Pancreas (tissue), 10 donors: ENCODE data around the gene FOXF2. TPM values are rescaled to one million over a fixed set of nuclear protein-coding genes. Genes with fewer than 3 reads are reported as not detected.
A peak's percentile ranks its signal among the peaks of the same experiment; 100 is the strongest.

Experiments
- ATAC-seq, 4 donors: fragments of 200-7000 bp; cut with Tn5 transposase; one replicate each; pipeline versions ENCODE4 v1.8.0 to v1.9.1; 2020; ENCODE audit warnings: mild to moderate bottlenecking in 4 of 4, moderate library complexity in 4 of 4
- DNase-seq, 6 donors: peaks; one replicate each; pipeline ENCODE4 v3.0.0-alpha.2; 2020
- FAIRE-seq: peaks from 2 replicates; lab custom pipeline; 2012; peaks lifted over from hg19 to GRCh38; lab: Jason Lieb, UNC
- H3K27ac ChIP-seq, 4 donors: fragments of 200-600 bp; sonication (generic); 1 replicate in 3 of 4; 2 replicates in 1 of 4; pipeline versions ENCODE4 v1.5.0 to v1.8.0; 2020
- H3K27me3 ChIP-seq, 4 donors: fragments of 200-600 bp; one replicate each; pipeline ENCODE4 v1.8.0; 2021
- H3K36me3 ChIP-seq, 3 donors: fragments of 200-600 bp; sonication (generic) in 1 of 3; one replicate each; pipeline versions ENCODE4 v1.5.0 to v1.8.0; 2020 to 2021
- H3K4me1 ChIP-seq, 3 donors: fragments of 200-600 bp; one replicate each; pipeline ENCODE4 v1.8.0; 2021
- H3K4me3 ChIP-seq, 4 donors: fragments of 200-600 bp; sonication (generic) in 2 of 4; one replicate each; pipeline versions ENCODE4 v1.5.0 to v1.8.0; 2020 to 2021
- H3K9me3 ChIP-seq, 4 donors: fragments of 200-600 bp; one replicate each; pipeline ENCODE4 v1.8.0; 2021
- WGBS, 2 donors: extraction: QIAGEN DNeasy Blood & Tissue Kit; methylation state at CpG; one replicate each; pipeline ENCODE4 v1.1.7; 2013; 5-methylcytosine and 5-hydroxymethylcytosine counted together
- intact Hi-C, 3 donors: fragments of 100-400 bp; cut with DNase I; formaldehyde crosslinking; loops; one replicate each; pipeline versions ENCODE4 v1.11.1 to v1.14.2; 2022
- polyA plus RNA-seq, 2 donors: library from polyadenylated mRNA; stranded (reverse); fragments of 200-250 nt; gene quantifications; one replicate each; pipeline ENCODE4 v1.2.3, GENCODE V29; 2013
- total RNA-seq, 6 donors: library from RNA; stranded (reverse); fragmentation: NEBNext Ultra II Directional in 4 of 6; extraction: Animal tissue kit (Norgen Biotek cat#: 25700) in 4 of 6; gene quantifications; one replicate each; pipeline versions ENCODE4 v1.2.1 to v1.2.4, GENCODE V29; 2021 to 2023
- TF ChIP-seq, protein P1 (sequence below), 4 donors: fragments of 200-600 bp; sonication (generic) in 3 of 4; IDR thresholded peaks; one replicate each; pipeline versions ENCODE4 v1.5.0 to v1.8.0; 2021; ENCODE audit warnings: antibody characterized with exemption in 4 of 4
- donor health status: healthy with polysubstance abuse.
- donor health status: DM: no; HTN: no; CAD: no; lungs with moderate emphysema.
- donor health status: DM: no; HTN: no; CAD: no.
- donor health status: control.
- donor health status: control.
- donor health status: Bipolar disorder and iron deficiency.
- donor health status: DM: yes; HTN: yes; CAD: no.
- donor health status: DM: no; HTN: no; CAD: no.
- donor health status: DM: no; HTN: no; CAD: no.
- donor health status: DM: yes; HTN: yes; CAD: no.

FOXF2 gene
- total and polyA plus RNA-seq, 8 donors: 0.12 to 0.90 (median 0.35) TPM

DNA sequence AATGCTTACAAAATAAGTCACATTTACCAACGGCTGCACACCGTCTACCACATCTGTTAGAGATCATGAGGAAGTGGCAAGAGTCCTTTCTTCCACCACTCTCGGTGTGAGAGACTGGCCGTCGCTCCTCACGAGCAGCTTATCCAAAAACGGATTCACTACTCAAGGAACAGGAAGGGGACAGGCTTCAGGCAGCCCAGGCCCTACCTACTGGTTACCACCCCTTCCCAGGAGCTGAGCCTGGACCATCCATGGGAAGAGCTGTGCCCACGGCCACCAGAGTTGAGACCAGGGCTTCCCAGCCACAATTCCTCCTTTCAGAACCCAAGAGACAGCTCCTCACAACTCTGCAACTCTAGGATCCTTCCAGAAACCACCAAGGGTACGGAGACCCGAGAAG lies 37.0 kb downstream of the FOXF2 start:
- Histone ChIP-seq H3K36me3 (no peaks in the 10 kb centered on the region), H3K27ac (no peak overlapping the region), H3K4me3 (no peak overlapping the region), H3K27me3 (peaks cover 0 to 7% (median 0%) of the 10 kb centered on the region in 4 donors), H3K4me1 (no peaks in the 10 kb centered on the region), H3K9me3 (no peaks in the 10 kb centered on the region)
- FAIRE-seq: no peak
- no peak for ATAC-seq
- no peak for DNase-seq
- intact Hi-C loops: no loop called here
- TF ChIP-seq, protein P1, sequence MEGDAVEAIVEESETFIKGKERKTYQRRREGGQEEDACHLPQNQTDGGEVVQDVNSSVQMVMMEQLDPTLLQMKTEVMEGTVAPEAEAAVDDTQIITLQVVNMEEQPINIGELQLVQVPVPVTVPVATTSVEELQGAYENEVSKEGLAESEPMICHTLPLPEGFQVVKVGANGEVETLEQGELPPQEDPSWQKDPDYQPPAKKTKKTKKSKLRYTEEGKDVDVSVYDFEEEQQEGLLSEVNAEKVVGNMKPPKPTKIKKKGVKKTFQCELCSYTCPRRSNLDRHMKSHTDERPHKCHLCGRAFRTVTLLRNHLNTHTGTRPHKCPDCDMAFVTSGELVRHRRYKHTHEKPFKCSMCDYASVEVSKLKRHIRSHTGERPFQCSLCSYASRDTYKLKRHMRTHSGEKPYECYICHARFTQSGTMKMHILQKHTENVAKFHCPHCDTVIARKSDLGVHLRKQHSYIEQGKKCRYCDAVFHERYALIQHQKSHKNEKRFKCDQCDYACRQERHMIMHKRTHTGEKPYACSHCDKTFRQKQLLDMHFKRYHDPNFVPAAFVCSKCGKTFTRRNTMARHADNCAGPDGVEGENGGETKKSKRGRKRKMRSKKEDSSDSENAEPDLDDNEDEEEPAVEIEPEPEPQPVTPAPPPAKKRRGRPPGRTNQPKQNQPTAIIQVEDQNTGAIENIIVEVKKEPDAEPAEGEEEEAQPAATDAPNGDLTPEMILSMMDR (IDR thresholded peaks at IDR 0.05): no peak
- WGBS, 2 donors: 48 to 64% methylated on average over 10 of the region's 10 CpGs

DNA sequence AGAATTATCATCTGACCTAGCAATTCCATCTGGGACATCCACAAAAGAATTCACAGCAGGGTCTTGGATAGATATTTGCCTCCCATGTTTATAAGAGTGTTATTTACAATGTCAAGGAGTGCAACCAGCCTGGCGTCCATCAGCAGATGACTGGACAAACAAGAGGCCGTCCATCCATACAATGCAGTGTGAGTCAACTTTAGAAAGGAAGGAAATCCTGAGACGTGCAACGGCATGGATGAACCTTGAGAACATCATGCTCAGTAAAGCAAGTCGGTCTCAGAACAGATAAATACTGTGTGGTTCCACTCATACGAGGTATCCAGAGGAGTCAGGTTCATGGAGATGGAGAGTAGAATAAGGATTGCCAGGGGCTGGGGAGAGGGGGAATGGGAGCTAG lies 46.4 kb downstream of the FOXF2 start:
- Histone ChIP-seq H3K4me1 (no peaks in the 10 kb centered on the region), H3K9me3 (no peaks in the 10 kb centered on the region), H3K27me3 (peaks cover 0 to 7% (median 0%) of the 10 kb centered on the region in 4 donors), H3K36me3 (no peaks in the 10 kb centered on the region), H3K4me3 (no peak overlapping the region), H3K27ac (no peak overlapping the region)
- intact Hi-C loops: no loop called here
- ATAC-seq: no peak
- no peak for DNase-seq
- no peak for FAIRE-seq
- TF ChIP-seq, protein P1 (IDR thresholded peaks at IDR 0.05): no peak
- 23 to 26% methylated on average over 6 of the region's 6 CpGs for WGBS, 2 donors

DNA sequence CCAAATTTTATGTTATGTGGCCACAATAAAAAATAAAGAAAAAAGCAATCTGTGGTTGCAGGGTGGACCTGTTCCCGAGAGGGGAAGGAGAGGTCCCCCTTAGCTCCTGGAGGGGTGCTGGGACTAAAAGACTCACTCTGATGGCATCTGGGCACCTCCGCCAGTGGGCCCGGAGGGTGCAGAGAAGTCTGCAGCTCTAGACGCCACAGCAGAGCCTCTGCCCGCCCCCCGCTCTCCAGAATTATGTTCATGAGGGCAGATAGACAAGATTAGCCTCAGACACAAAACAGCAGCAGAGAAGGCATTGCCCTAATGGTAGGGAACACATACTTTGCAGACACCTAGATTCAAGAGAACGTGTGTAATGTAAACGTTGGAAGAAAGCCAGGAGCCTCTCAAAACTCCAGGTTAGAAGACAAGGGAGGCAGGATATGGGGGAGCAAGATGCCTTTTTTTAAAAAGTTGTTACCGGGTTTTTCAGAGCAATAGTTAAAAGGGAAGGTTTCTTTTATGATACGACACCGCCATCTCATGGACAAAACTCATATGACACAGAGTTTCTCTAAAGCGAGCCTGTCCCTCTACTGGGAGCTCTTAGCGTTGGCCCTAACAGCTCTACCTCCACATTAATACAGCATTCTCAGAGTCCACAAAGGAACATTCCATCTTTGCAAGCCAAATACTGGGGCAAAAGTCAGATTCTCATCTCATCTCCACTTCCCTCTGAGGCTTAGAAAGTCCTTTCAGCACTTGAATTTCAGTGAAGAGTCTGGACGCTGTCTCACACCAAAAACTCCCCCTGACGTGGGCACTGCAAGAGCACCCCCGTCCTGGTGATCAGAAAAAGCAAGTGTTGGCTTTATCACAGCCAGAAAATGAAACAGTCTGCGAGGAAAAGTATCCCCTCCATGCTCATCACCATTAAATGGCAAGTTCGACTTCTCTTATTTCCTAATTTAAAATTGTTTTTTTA lies 47.2 kb downstream of the FOXF2 start:
- no peaks in the 10 kb centered on the region for H3K9me3 ChIP-seq
- H3K36me3 ChIP-seq: no peaks in the 10 kb centered on the region
- H3K27me3 ChIP-seq: peaks cover 0 to 7% (median 0%) of the 10 kb centered on the region in 4 donors
- intact Hi-C loops: no loop called here
- FAIRE-seq (no peak), DNase-seq (peak in 2 of 6 donors; percentile 13 to 57), ATAC-seq (peak; percentile 82 to 98 (median 94))
- TF ChIP-seq, protein P1 (IDR thresholded peaks at IDR 0.05): peak; percentile 51 to 79 (median 68)
- no peak overlapping the region for H3K4me3 ChIP-seq
- H3K27ac ChIP-seq: no peak overlapping the region
- WGBS, 2 donors: 21 to 23% methylated on average over 18 of the region's 18 CpGs
- no peaks in the 10 kb centered on the region for H3K4me1 ChIP-seq

DNA sequence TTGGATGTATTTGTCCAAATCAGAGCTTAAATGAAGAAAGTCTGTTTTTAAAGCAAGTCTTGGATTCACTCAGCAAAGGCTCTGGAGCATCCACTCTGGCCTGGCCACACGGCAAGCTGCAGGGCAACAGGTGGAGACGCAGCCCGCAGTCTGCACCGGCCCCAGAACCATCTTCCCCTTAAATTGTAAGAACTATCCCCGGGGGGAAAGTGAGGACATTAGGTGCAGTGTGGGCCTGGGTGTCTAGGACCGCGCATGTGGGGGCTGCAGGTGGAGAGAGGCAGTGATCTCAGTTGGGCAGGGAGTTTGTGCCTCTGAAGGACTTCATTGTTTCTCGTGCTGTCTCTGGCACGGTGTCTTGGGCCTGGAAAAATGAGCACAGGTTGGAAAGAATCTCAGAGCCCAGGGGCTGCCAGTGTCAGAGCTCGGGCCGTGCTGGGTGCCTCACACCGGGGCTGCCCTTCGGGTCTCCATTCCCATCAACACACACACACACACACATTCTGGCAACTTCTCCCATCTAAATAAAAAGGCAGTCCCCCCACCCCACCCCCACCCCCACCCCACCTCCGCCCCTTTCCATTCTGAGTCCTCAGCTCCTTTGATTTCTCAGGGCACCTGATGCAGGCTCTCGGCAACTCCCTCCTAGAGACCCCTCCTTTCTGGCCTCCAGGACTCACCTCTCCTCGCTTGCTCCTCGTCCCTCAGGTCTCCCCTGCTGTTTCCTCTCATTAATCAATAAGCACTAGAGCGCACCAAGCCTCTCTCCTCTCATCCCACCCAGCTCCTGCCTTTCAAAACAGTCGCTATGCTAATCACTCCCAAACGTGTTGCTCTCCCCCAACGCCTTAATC lies 48.4 kb downstream of the FOXF2 start:
- Histone ChIP-seq H3K27me3 (peaks cover 0 to 7% (median 0%) of the 10 kb centered on the region in 4 donors), H3K27ac (no peak overlapping the region), H3K4me3 (no peak overlapping the region), H3K9me3 (no peaks in the 10 kb centered on the region), H3K4me1 (no peaks in the 10 kb centered on the region), H3K36me3 (no peaks in the 10 kb centered on the region)
- DNase-seq (no peak), FAIRE-seq (no peak), ATAC-seq (no peak)
- 44 to 51% methylated on average over 18 to 21 of the region's 21 CpGs for WGBS, 2 donors
- TF ChIP-seq, protein P1 (IDR thresholded peaks at IDR 0.05): no peak
- intact Hi-C loops: no loop called here
